HepG2 (cell line): ENCODE measurements around the gene POFUT2. TPM values are rescaled to one million over a fixed set of nuclear protein-coding genes. Genes with fewer than 3 reads are reported as not detected.

Source experiments
- ATAC-seq: fragments of 200-7000 bp; cut with Tn5 transposase; 3 replicates; pipeline ENCODE4 v1.9.1; 2020; ENCODE audit warnings: mild to moderate bottlenecking, moderate library complexity
- BruUV-seq: library from RNA; stranded (reverse); fragments of 400-500 nt; replicated peaks from 2 replicates; lab custom pipeline; 2021; lab: Mats Ljungman, UMichigan
- CTCF ChIA-PET: fragments of 300-600 bp; formaldehyde crosslinking; extraction: SDS; loops from one replicate; lab custom pipeline; 2021; ENCODE audit warnings: low total read pairs, inconsistent platforms, low intra/inter-chr PET ratio; lab: Yijun Ruan, JAX
- POLR2A ChIA-PET: fragments of 350-600 bp; sonication (Branson Sonifier 250); formaldehyde crosslinking; loops from one replicate; lab custom pipeline; 2020; ENCODE audit warnings: antibody characterized with exemption, inconsistent platforms; lab: Yijun Ruan, JAX
- DNase-seq: peaks from one replicate; pipeline ENCODE4 v3.0.0-alpha.2; 2015; ENCODE audit warnings: low spot score
- FAIRE-seq: peaks from 3 replicates; lab custom pipeline; 2011; peaks lifted over from hg19 to GRCh38; lab: Jason Lieb, UNC
- H2AFZ ChIP-seq: one replicate; pipeline ENCODE4 v1.6.1; 2011; ENCODE audit warnings: low read length, inconsistent platforms
- H3K27ac ChIP-seq: fragments of 300-600 bp; 3 replicates; pipeline ENCODE4 v1.8.0; 2011; ENCODE audit warnings: mixed run types, mild to moderate bottlenecking, mixed read lengths, low read length, inconsistent platforms; ENCODE audit not compliant: insufficient read depth; ENCODE audit errors: extremely low read length
- H3K27me3 ChIP-seq, 2 experiments: fragments of 200-600 bp in 1 of 2; 2 replicates in 1 of 2; 3 replicates in 1 of 2; pipeline versions ENCODE4 v1.6.0 to v1.8.0; 2011; ENCODE audit warnings: low read length in 2 of 2, mild to moderate bottlenecking in 2 of 2, moderate library complexity in 2 of 2, inconsistent platforms in 1 of 2; ENCODE audit not compliant: insufficient read depth in 2 of 2, control insufficient read depth in 1 of 2
- H3K36me3 ChIP-seq, 2 experiments: fragments of 200-600 bp in 1 of 2; replicated peaks in 1 of 2; 2 replicates in 1 of 2; 3 replicates in 1 of 2; pipeline versions ENCODE4 v1.5.1 to v1.8.0; 2011; ENCODE audit warnings: low read length in 2 of 2, inconsistent platforms in 1 of 2; ENCODE audit not compliant: insufficient read depth in 2 of 2, control insufficient read depth in 1 of 2
- H3K4me1 ChIP-seq: 2 replicates; pipeline ENCODE4 v1.5.1; 2012; ENCODE audit warnings: low read length, inconsistent platforms; ENCODE audit not compliant: insufficient read depth
- H3K4me2 ChIP-seq: 2 replicates; pipeline ENCODE4 v1.6.0; 2011; ENCODE audit warnings: low read depth, low read length, inconsistent platforms
- H3K4me3 ChIP-seq, 3 experiments: fragments of 200-600 bp in 1 of 3; sonication (generic), shearing (Covaris generic) in 1 of 3; replicated peaks in 1 of 3; 2 replicates each; pipeline ENCODE4 v1.5.1; 2011 to 2016; ENCODE audit warnings: low read length in 3 of 3, inconsistent platforms in 2 of 3, low read depth in 2 of 3, mild to moderate bottlenecking in 2 of 3, control low read depth in 1 of 3, mixed read lengths in 1 of 3; ENCODE audit not compliant: insufficient read depth in 1 of 3
- H3K79me2 ChIP-seq: one replicate; pipeline ENCODE4 v1.6.1; 2011; ENCODE audit warnings: low read length, inconsistent platforms; ENCODE audit not compliant: insufficient read depth
- H3K9ac ChIP-seq: 2 replicates; pipeline ENCODE4 v1.6.0; 2011; ENCODE audit warnings: mild to moderate bottlenecking, low read depth, low read length, inconsistent platforms; ENCODE audit not compliant: insufficient read depth
- H3K9me3 ChIP-seq: 2 replicates; pipeline ENCODE4 v1.5.1; 2012; ENCODE audit warnings: mild to moderate bottlenecking, low read length
- H4K20me1 ChIP-seq: 2 replicates; pipeline ENCODE4 v1.6.0; 2011; ENCODE audit warnings: inconsistent platforms, mild to moderate bottlenecking, low read length, moderate library complexity; ENCODE audit not compliant: insufficient read depth
- MYPOP ChIP-seq: sonication (generic); formaldehyde crosslinking; IDR thresholded peaks from 2 replicates; pipeline ENCODE4 v1.8.1; 2023; ENCODE audit warnings: mild to moderate bottlenecking, moderate library complexity, missing genetic modification reagents
- PTBP1 ChIP-seq: fragments of 200-400 bp; formaldehyde crosslinking; IDR thresholded peaks from 2 replicates; pipeline ENCODE4 v1.6.1; 2018; ENCODE audit warnings: low read length, low read depth; ENCODE audit not compliant: poor library complexity, severe bottlenecking
- SPEN ChIP-seq: sonication (generic); formaldehyde crosslinking; IDR thresholded peaks from 2 replicates; pipeline ENCODE4 v1.5.1; 2020; ENCODE audit warnings: low read depth, mild to moderate bottlenecking, missing genetic modification reagents
- SYNCRIP ChIP-seq: fragments of 200-400 bp; formaldehyde crosslinking; IDR thresholded peaks from 2 replicates; pipeline ENCODE4 v1.6.1; 2018; ENCODE audit warnings: mild to moderate bottlenecking, low read depth, low read length; ENCODE audit not compliant: insufficient read depth
- TRIM22 ChIP-seq: fragments of 450-650 bp; IDR thresholded peaks from 2 replicates; pipeline ENCODE4 v1.6.1; 2017
- UBTF ChIP-seq: sonication (generic); formaldehyde crosslinking; IDR thresholded peaks from 2 replicates; pipeline ENCODE4 v1.4.0; 2020; ENCODE audit warnings: mild to moderate bottlenecking, missing genetic modification reagents
- ZBTB7B ChIP-seq: sonication (generic); formaldehyde crosslinking; IDR thresholded peaks from 2 replicates; pipeline ENCODE4 v1.4.0; 2020; ENCODE audit warnings: missing genetic modification reagents
- ZNF121 ChIP-seq: sonication (generic); formaldehyde crosslinking; IDR thresholded peaks from 2 replicates; pipeline ENCODE4 v1.5.0; 2020; ENCODE audit warnings: mild to moderate bottlenecking, missing genetic modification reagents
- ZNF263 ChIP-seq: sonication (generic); formaldehyde crosslinking; IDR thresholded peaks from 2 replicates; pipeline ENCODE4 v1.4.0; 2020; ENCODE audit warnings: missing genetic modification reagents
- ZNF367 ChIP-seq: sonication (generic); formaldehyde crosslinking; IDR thresholded peaks from 2 replicates; pipeline ENCODE4 v1.4.0; 2020; ENCODE audit warnings: missing genetic modification reagents, borderline replicate concordance
- ZNF782 ChIP-seq: sonication (generic); formaldehyde crosslinking; IDR thresholded peaks from 2 replicates; pipeline ENCODE4 v1.4.0; 2020; ENCODE audit warnings: missing genetic modification reagents, mild to moderate bottlenecking, borderline replicate concordance
- WGBS: methylation state at CpG from one replicate; pipeline ENCODE4 v1.1.6; 2017; ENCODE audit warnings: low lambda C conversion rate; 5-methylcytosine and 5-hydroxymethylcytosine counted together
- in situ Hi-C: cut with HindIII; loops from 2 replicates; pipeline ENCODE4 v1.10.0; 2017; ENCODE audit warnings: low pct_unique_long_range_greater_than_20kb; ENCODE audit not compliant: extremely low pct_ligation_motif_present
- intact Hi-C: fragments of 100-400 bp; cut with micrococcal nuclease; formaldehyde crosslinking; loops from one replicate; pipeline ENCODE4 v1.10.0; 2022; ENCODE audit not compliant: unreplicated experiment
- polyA plus RNA-seq, 8 experiments: library from polyadenylated mRNA; depleted of rRNA in 3 of 8; stranded (reverse) in 7 of 8; unstranded in 1 of 8; fragments of >200 nt; fragmentation: Illumina TruSeq in 4 of 8; extraction: Trizol in 4 of 8; gene quantifications; 2 replicates each; pipeline versions ENCODE4 v1.2.1 to v1.2.3, GENCODE V29; 2011 to 2016; ENCODE audit warnings: low read depth in 4 of 8, missing spikeins in 1 of 8, mixed read lengths in 1 of 8; ENCODE audit not compliant: insufficient read depth in 1 of 8
- total RNA-seq, 5 experiments: library from RNA; depleted of rRNA; stranded (reverse); fragments of >200 nt; fragmentation: Illumina TruSeq; extraction: Trizol; gene quantifications; 2 replicates each; pipeline ENCODE4 v1.2.3, GENCODE V29; 2016; ENCODE audit warnings: low read depth in 1 of 5

The POFUT2 gene
- total and polyA plus RNA-seq, 2 of the 13 experiments (the other 11 are each of a cell fraction or from before 2014, with no cell fraction given): 22.8 to 24.0 TPM

GRCh38 chr21:45243603-45244002 is 44.1 kb downstream of the POFUT2 start (continued):
- TF ChIP-seq UBTF: no peak

GRCh38 chr21:45241357-45241756 is 46.3 kb downstream of the POFUT2 start:
- Histone ChIP-seq H3K27me3 (peaks cover 0 to 9% of the 10 kb centered on the region in 2 experiments; a peak in 2 of 5 replicates), H3K4me2 (no peak overlapping the region), H3K9ac (no peak overlapping the region), H3K27ac (no peak overlapping the region), H3K36me3 (no peaks in the 10 kb centered on the region), H3K4me1 (no peaks in the 10 kb centered on the region), H4K20me1 (no peaks in the 10 kb centered on the region), H3K79me2 (no peaks in the 10 kb centered on the region), H2AFZ (no peak overlapping the region), H3K4me3 (no peak overlapping the region), H3K9me3 (peaks cover 11% of the 10 kb centered on the region)
- POLR2A ChIA-PET: no interaction called here
- no TSS peak for BruUV-seq
- FAIRE-seq (no peak), DNase-seq (no peak), ATAC-seq (no peak)
- CTCF ChIA-PET: no interaction called here
- WGBS: 0% methylated on average over 3 of the region's 3 CpGs
- in situ Hi-C loops: no loop called here
- no peak for TF ChIP-seq MYPOP (CRISPR knock-in tag)
- intact Hi-C loops: no loop called here

GRCh38 chr21:45237401-45237800 is 50.3 kb downstream of the POFUT2 start:
- ChIA-PET POLR2A (no interaction called here), CTCF (no interaction called here)
- TF ChIP-seq ZNF367 (CRISPR knock-in tag) (no peak), TRIM22 (no peak), ZBTB7B (CRISPR knock-in tag) (no peak), PTBP1 (no peak), ZNF782 (no peak), ZNF263 (CRISPR knock-in tag) (no peak), SPEN (CRISPR knock-in tag) (no peak), ZNF121 (CRISPR knock-in tag) (no peak), SYNCRIP (no peak)

More at GRCh38 chr21:45237401-45237800, 50.3 kb downstream of the POFUT2 start:
- ATAC-seq: no peak
- Histone ChIP-seq H3K4me3 (no peak overlapping the region), H3K9me3 (no peaks in the 10 kb centered on the region), H3K27me3 (peaks cover 0 to 12% of the 10 kb centered on the region in 2 experiments; a peak in 2 of 5 replicates), H4K20me1 (no peaks in the 10 kb centered on the region), H3K4me1 (no peaks in the 10 kb centered on the region), H3K79me2 (no peaks in the 10 kb centered on the region), H2AFZ (no peak overlapping the region), H3K36me3 (no peaks in the 10 kb centered on the region), H3K4me2 (no peak overlapping the region), H3K9ac (no peak overlapping the region), H3K27ac (no peak overlapping the region)
- no TSS peak for BruUV-seq
- DNase-seq: no peak
- no peak for FAIRE-seq
- in situ Hi-C loops (no loop called here), intact Hi-C loops (no loop called here)
- WGBS: 34% methylated on average over 7 of the region's 7 CpGs
